ENCODE results near the gene YPEL2. TPM values are rescaled to one million over a fixed set of nuclear protein-coding genes. Genes with fewer than 3 reads are reported as not detected.
"Not testable (repeated sequence)": the region's sequence is repeated elsewhere in the genome, so short reads cannot be mapped to it uniquely, and the experiment has no call there.

Gene YPEL2
- total and polyA plus RNA-seq, 2 donors (not counting 1 experiment from before 2014, with no cell fraction given): 20.7 to 51.8 TPM

GRCh38 chr17:59289981-59290301 lies 41.5 kb upstream of the YPEL2 start:
- H3K9ac ChIP-seq (ENCODE audit: low read length): no peak overlapping the region
- ChIA-PET POLR2A (interaction anchor here (0.6 kb wide), 1 partner anchor 317 kb away, joined by 8 read pairs; no protein-coding TSS in a partner anchor), CTCF (no interaction called here)
- H3K4me3 Mint-ChIP-seq: no peak overlapping the region
- peaks cover 0 to 11% of the 10 kb centered on the region in 2 donors for H3K4me1 ChIP-seq (ENCODE audit: control insufficient read depth in 2 of 2, insufficient read depth in 2 of 2, low read length in 2 of 2)
- H3K9me3 Mint-ChIP-seq (ENCODE audit: insufficient read depth): no peaks in the 10 kb centered on the region
- H3K36me3 ChIP-seq (replicated peaks in 1 of 2; ENCODE audit: control extremely low read depth in 1 of 2, control insufficient read depth in 1 of 2, extremely low read depth in 1 of 2, insufficient read depth in 2 of 2, low read length in 1 of 2): no peaks in the 10 kb centered on the region
- no peaks in the 10 kb centered on the region for H3K79me2 ChIP-seq (ENCODE audit: control insufficient read depth, insufficient read depth, low read length)
- no peak for TF ChIP-seq CTCF (IDR thresholded peaks at IDR 0.05)
- no peak for TF ChIP-seq EZH2 (IDR thresholded peaks at IDR 0.05; ENCODE audit: borderline replicate concordance, insufficient read depth, low read depth, low read length, poor library complexity, severe bottlenecking)
- no peaks in the 10 kb centered on the region for H4K20me1 ChIP-seq (ENCODE audit: control insufficient read depth, insufficient read depth, low read length, poor library complexity, severe bottlenecking)
- no CpG with 5 or more reads among the region's 3 CpGs for WGBS (ENCODE audit: insufficient coverage)
- H3K4me2 ChIP-seq (replicated peaks; ENCODE audit: low read depth, low read length, poor library complexity, severe bottlenecking): no peak overlapping the region
- H3K27ac Mint-ChIP-seq: no peak overlapping the region
- H3K27me3 Mint-ChIP-seq: no peaks in the 10 kb centered on the region
- peak overlapping the region; percentile 69 for H2AFZ ChIP-seq (ENCODE audit: insufficient read depth, low read depth, low read length, poor library complexity, severe bottlenecking)
- no peaks in the 10 kb centered on the region for H3K9me3 ChIP-seq (ENCODE audit: control extremely low read depth in 1 of 3, control insufficient read depth in 2 of 3, insufficient read depth in 1 of 3, low read length in 2 of 3)
- H3K27ac ChIP-seq (ENCODE audit: low read length in 2 of 2): no peak overlapping the region
- no peak for DNase-seq
- intact Hi-C loops (cut with micrococcal nuclease): no loop called here
- peaks cover 12% of the 10 kb centered on the region for H3K4me1 Mint-ChIP-seq
- no peak for ATAC-seq (ENCODE audit: low read depth)
- H3K27me3 ChIP-seq (replicated peaks in 1 of 4; ENCODE audit: control extremely low read depth in 1 of 4, control insufficient read depth in 3 of 4, insufficient read depth in 4 of 4, low read length in 3 of 4): no peaks in the 10 kb centered on the region
- no peak overlapping the region for H3K4me3 ChIP-seq (ENCODE audit: control extremely low read depth in 1 of 5, extremely low read depth in 1 of 5, insufficient read depth in 1 of 5, low read depth in 2 of 5, low read length in 4 of 5)

GRCh38 chr17:59290302-59290998 lies 41.0 kb upstream of the YPEL2 start:
- peaks cover 12% of the 10 kb centered on the region for H3K4me1 Mint-ChIP-seq
- H3K27me3 Mint-ChIP-seq; DNase-seq; H3K79me2 ChIP-seq (ENCODE audit: control insufficient read depth, insufficient read depth, low read length); H3K27ac Mint-ChIP-seq; H3K27me3 ChIP-seq (replicated peaks in 1 of 4; ENCODE audit: control extremely low read depth in 1 of 4, control insufficient read depth in 3 of 4, insufficient read depth in 4 of 4, low read length in 3 of 4); H3K9ac ChIP-seq (ENCODE audit: low read length); H3K9me3 ChIP-seq (ENCODE audit: control extremely low read depth in 1 of 3, control insufficient read depth in 2 of 3, insufficient read depth in 1 of 3, low read length in 2 of 3); H3K4me2 ChIP-seq (replicated peaks; ENCODE audit: low read depth, low read length, poor library complexity, severe bottlenecking); H3K9me3 Mint-ChIP-seq (ENCODE audit: insufficient read depth); ATAC-seq (ENCODE audit: low read depth); H3K27ac ChIP-seq (ENCODE audit: low read length in 2 of 2); H3K4me3 ChIP-seq (ENCODE audit: control extremely low read depth in 1 of 5, extremely low read depth in 1 of 5, insufficient read depth in 1 of 5, low read depth in 2 of 5, low read length in 4 of 5); H3K36me3 ChIP-seq (replicated peaks in 1 of 2; ENCODE audit: control extremely low read depth in 1 of 2, control insufficient read depth in 1 of 2, extremely low read depth in 1 of 2, insufficient read depth in 2 of 2, low read length in 1 of 2); H4K20me1 ChIP-seq (ENCODE audit: control insufficient read depth, insufficient read depth, low read length, poor library complexity, severe bottlenecking); CTCF ChIA-PET; intact Hi-C loops (cut with micrococcal nuclease): not testable (repeated sequence)
- POLR2A ChIA-PET: interaction anchor here (0.6 kb wide), 1 partner anchor 316 kb away, joined by 8 read pairs; no protein-coding TSS in a partner anchor
- H3K4me1 ChIP-seq (ENCODE audit: control insufficient read depth in 2 of 2, insufficient read depth in 2 of 2, low read length in 2 of 2): peaks cover 0 to 11% of the 10 kb centered on the region in 2 donors
- peak overlapping the region; percentile 59 for H3K4me3 Mint-ChIP-seq
- peak overlapping the region; percentile 69 for H2AFZ ChIP-seq (ENCODE audit: insufficient read depth, low read depth, low read length, poor library complexity, severe bottlenecking)
- 7% methylated on average over 3 of the region's 12 CpGs for WGBS (ENCODE audit: insufficient coverage)

Data from B cell (primary cell).